Renal cortex interstitium (tissue), 11 donors: ENCODE measurements around the gene NAPSA. TPM values are rescaled to one million over a fixed set of nuclear protein-coding genes. Genes with fewer than 3 reads are reported as not detected.

ENCODE experiments used
- DNase-seq, 11 donors: peaks; one replicate each; pipeline ENCODE4 v3.0.0-alpha.2; 2013; ENCODE audit warnings: low read depth in 9 of 11, low spot score in 4 of 11; ENCODE audit errors: extremely low read depth in 1 of 11
- polyA plus RNA-seq, 3 donors: library from polyadenylated mRNA; unstranded; fragments of 120-200 nt; gene quantifications; one replicate each; pipeline ENCODE4 v1.2.1, GENCODE V29; 2013; ENCODE audit not compliant: insufficient read length in 3 of 3

The NAPSA gene
- polyA plus RNA-seq, 3 donors = 9.3 to 15.3 (median 9.8) TPM

DNA sequence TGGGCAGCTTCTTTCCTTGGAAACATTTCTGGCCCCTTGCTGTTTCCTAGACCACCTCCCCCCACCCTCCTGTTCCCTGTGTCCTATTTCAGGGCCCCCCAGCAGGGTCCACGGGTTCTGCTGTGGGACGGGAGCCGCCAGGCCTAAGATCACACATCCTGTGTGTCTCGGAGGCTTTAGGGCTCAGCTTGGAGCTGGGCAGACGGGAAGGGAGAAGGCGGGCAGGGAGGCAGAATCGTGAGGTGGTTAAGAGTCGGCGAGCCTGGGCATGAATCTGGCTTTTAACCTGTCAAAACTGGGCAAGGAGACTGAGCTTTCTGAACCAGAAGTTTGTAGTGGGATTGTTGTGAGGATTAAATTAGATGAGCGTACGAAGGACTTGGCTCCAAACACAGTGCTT is 41.1 kb downstream of the NAPSA start:
- DNase-seq = no peak

DNA sequence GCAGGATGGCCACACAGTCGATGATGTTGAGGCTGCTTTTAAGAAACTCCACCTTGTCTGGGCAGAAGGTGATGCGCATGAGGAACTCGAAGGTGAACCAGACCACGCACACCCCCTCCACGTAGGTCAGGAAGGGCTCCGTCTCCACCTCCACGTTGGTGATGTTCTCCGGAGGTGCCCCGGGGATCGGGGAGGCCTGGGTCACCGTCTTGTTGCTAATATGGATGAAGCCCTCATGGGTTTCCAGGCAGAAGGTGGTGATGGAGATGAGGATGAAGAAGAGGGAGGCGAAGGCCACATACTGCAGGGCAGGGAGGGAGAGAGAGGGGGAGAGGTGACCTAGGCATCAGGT is 41.7 kb downstream of the NAPSA start:
- no peak for DNase-seq

DNA sequence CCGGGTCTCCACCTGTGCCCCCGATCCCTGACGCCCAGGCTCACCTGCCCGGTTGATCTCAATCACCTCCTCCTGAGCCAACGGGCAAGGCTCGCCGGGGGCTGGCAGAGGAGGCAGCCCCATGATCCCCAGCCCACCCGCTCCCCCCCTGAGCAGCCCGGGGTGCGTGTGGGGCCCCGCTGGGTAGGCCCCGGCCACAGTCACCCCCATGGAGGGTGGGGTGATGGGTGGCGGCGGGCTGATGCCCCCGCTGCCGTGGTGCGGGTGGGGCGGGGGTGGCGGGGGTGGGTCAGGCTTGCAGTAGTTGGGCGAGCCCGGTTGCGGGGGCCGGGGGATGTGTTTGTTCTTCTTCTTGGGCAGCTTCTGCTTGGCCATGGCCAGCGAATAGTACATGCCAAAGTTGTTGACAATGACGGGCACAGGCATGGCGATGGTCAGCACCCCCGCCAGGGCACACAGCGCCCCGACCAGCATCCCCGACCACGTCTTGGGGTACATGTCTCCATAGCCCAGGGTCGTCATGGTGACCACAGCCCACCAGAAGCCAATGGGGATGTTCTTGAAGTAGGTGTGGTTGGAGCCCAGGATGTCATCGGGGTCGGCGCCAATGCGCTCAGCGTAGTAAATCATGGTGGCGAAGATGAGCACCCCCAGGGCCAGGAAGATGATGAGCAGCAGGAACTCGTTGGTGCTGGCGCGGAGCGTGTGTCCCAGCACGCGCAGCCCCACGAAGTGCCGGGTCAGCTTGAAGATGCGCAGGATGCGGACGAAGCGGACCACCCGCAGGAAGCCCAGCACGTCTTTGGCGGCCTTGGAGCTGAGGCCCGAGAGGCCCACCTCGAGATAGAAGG is 42.3 kb downstream of the NAPSA start:
- DNase-seq = no peak

DNA sequence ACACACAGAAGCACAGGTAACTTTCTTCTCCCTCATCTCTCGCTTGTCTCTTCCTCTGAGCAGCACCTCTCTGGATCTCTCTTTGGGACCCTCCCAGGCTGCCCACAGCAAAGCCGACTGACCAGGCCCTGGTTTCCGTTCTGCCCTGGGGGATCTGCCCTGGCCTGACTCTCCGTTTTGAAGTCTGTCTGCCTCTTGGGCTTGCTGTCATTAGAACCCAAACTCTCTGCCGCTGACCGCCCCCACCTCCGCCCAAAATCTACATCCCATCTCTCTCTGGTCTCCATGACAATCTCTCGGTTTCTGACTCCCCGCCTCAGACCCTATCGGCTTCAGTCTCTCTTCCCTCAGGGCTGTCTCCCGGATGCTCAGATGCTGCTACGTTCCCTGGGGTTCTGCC is 43.2 kb downstream of the NAPSA start:
- no peak for DNase-seq

DNA sequence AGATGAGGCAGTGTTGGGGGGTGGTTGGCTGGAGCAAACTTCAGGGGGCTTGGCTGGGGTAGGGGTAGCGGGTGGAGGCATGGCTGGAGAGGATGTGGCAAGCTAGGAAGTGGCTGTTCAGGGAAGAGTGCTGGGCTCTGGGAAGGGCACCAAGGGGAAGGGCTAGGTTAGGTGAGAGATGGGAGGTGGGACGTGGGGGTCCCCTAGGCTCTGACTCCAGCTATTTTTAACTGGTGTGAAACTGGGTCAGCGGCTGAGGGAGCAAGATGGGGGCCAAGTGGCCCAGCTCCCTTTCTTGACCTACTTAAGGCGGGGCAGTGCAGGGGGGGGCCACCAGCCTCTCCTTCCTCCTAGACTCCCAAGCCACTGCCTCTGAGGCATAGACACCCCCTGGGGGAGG is 43.6 kb downstream of the NAPSA start:
- DNase-seq = no peak

DNA sequence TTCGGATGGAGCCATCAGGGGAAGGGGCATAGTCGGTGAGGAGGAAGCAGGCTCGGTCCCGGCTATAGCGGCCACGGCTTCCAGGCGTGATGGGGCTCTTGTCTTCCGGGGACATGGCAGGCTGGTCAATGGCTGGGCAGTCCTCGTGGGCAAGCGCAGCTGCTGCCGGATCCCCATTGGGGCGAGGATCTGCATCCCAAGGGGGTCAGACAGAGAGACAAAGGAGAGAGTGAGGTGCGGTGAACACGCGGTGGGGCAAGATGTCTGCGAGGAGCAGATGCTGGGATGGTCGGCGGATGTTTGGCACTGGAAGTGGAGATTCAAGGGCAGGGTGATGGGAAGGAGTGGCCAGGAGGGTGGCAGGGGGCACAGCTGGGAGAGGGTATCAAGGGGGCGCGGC is 44.8 kb downstream of the NAPSA start:
- no peak for DNase-seq

DNA sequence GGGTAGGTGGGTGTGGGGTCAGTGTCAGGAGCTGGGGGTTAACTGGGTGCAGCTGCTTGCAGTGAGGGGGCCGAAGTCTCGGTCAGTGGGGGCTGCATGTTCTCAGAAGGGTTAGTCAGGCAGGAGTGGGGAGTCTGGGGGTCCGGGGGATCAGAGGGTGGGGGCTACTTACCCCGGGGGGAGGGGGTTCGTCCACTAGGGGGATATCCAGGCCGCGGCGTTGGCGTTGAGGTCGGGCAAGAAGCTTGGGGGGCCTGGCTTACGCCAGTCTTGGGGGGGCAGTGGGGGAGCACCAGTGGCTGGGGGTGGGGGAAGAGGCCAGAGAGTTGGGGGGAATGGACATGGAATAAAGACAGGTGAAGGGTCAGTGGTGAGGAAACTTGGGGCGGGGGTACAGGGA is 45.4 kb downstream of the NAPSA start:
- no peak for DNase-seq

DNA sequence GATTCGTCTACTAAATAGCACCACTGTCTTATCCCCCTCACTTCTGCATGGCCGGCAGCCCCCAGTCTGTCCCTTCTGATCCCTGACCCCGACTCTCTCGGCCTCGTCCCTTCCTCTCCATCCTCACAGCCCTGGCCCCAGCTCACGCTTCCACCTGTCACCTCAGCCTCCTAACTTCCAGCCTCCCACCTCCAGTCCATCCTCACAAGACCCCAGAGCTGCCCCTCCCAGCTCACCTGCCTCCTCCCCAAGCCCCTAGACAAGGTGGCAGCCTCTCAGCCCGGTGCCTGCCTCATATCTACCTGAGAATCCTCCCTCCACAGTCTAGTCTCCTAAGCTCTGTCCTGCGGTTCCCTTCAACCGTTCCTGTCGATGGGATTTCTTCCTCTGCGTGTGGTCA is 46.3 kb downstream of the NAPSA start:
- DNase-seq = no peak

DNA sequence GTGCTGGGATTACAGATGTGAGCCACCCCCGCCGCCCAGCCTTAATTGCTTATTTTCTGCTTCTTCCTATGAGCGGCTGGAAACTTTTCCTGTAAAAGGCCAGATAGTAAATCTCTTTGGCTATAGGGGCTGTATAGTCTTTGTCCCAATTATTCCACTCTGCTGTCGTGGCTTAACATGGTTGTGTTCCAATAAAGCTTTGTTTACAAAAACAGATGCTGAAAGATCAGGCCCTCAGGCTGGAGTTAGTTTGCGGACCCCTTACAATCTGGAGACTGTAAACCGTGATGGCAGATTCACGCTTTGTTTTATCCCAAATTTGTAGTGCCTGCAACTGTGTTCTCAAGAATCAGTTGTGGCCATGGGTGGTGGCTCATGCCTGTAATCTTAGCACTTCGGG is 47.0 kb downstream of the NAPSA start:
- no peak for DNase-seq

DNA sequence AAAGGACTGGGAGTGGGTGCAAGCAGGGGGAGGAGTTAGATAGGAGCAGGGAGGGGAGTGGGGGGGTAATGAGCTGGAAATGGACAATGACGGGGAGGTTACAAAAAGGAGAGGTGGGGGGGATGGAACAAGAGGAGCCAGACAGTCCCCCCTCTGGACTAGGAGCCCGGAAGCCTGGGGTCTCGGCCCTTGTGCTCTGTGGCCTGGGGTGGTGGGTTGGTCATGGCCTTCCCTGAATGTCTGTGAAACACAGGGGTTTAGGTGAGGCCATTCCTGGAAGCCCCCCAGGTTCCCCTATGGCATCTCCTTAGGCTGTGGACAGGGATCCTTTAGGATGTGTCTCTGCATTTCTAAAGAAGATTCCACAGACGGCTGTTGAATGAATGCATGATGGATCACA is 48.3 kb downstream of the NAPSA start:
- DNase-seq = no peak

DNA sequence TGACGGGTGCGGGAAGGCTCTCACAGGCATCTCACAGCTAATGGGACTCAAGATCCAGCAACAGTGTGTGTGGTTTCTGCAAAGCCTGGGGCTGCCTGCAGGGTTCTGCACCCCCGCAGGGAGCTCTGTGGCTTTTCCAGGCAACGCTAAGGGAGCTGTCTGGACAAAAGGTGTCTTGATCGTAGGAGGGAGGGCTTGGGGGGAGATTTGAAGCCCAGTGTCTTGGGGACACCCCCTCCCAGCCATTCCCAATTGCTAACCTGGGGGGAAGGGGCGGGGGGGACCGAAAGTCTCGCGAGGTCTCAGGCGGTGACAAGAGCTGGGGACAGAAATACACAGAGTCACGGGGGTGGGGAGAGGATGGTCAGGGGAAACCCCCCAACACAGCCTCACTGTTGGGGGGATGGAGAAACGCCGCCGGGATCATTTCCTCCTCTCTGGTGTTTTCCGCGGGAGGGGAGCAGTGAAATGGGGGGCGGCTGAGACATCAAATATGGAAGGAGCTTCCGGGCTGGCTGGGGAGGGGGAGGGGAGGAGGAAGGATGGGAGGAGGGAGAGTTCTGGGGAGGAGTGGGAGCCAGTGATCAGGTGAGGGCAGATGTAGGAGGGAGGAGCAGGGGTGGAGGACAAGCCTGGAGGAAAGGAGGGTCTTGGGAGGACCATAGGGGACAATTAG is 49.5 kb downstream of the NAPSA start:
- DNase-seq = no peak

DNA sequence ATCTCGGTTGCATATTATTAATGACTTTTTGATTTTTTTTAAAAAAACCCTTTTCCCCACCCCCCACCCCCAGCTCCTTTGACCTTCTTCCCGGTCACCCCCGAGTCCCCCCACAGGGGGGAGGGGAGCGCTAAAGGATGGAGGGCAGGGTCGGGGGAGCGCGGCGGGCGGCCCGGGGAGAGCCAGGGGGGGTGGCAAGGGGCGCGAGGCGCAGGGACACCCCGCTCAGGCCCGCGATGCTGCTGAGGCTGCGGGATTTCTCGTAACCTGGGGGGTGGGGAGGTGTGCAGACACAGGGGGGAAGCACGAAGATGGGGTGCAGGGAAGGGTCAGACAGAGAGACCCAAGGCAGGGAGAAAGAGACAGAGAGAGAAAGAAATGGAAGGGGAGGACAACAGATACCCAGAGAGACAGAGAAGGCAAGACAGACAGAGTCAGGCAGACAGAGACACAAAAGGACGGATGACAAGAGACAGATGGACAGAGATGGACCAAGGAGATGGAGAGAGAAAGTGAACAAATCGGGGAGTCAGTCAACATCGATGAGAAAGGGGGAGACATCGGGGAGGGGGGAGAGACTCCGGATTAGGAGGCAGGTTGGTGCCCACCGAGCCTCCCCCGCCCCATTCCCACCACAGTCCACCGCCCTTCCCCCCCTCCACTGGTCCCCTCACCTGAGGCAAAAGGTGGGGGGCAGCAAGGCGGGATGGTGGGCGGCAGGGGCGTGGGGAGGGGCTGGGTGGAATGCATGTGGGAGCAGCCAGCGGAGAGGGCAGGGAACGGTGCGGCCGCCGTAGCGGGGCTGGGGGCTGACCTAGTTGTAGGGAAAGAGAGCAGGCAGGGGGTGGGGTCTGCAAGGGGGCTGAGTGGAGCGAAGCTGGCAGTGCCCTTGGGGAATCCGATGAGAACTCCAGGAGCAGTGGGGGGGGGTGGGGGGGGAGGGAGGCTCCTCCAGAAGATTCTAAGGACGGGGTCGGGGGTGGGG is 50.4 kb downstream of the NAPSA start:
- DNase-seq = no peak

DNA sequence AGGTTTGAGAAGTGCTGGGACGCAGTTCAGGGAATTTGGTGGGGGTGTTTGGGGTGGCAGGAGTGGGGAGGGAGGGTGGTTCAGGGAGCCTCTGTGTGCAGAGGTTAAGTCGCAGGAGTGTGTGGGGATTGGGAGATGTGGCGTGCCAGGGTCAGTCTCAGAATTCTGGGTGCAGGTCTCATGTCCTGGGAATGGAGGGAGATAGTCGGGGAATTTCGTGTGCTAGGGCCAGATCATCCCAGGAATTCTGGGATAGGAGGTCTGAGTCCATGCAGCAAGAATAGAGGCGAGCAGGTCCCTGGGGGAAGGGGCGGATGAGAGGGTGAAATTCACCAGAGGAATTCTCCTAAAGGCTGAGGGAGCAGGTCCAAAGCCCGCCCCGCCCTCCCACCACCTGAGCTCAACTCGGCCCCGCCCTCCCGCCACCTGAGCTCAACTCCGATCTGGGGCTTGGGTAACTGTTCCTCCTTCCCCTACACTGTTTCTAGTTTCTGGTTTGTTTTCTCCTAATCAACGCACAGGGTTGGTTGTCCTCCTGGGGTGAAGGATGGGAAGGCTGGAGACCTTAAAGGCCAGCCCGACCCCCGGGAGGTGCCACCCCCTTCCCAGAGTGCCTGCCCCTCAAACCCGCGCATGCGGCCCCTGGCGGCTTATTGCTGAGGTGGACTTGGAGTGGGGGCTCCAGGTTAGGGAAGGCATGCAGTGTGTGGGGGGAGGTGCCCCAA is 51.5 kb downstream of the NAPSA start:
- no peak for DNase-seq

DNA sequence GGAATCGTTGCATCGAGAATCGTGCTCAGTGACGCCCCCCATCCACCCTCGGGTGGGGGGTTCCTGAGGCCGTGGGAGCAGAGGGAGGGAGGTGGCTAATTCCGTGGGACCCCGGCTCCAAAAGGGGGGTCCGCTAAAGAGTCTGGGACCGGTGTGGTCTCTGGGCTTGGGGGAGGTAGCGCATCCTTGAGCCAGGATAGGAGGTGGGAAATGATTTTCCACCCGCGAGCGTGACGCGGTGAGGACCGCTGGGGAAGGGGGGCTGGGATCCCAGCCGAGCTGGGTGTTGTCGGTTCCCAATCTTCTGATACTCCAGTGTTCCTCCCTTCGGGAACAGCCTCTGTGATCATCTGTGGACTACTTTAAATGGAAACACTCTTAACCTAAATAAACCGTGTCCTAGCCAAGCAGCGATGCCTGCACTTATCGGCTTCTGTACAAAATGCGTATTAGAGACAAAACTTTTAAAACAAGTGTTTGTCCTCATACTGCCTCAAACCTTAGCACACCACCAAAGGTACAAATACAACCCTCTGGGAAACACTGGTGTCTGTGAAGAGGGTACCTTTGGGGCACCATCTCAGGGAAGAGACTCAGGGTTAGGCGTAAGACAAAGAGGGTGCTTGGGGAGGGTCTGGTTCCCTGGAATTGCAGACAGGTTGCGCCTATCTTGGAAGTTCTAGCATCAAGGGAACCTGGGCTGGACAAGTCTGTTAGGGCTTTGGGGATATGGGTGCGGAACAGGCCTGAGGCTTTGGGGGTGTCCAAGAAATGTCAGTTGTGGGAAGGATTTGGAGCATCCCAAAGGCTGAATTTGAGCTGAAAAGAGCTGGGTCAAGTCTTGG is 52.2 kb downstream of the NAPSA start:
- DNase-seq = no peak

DNA sequence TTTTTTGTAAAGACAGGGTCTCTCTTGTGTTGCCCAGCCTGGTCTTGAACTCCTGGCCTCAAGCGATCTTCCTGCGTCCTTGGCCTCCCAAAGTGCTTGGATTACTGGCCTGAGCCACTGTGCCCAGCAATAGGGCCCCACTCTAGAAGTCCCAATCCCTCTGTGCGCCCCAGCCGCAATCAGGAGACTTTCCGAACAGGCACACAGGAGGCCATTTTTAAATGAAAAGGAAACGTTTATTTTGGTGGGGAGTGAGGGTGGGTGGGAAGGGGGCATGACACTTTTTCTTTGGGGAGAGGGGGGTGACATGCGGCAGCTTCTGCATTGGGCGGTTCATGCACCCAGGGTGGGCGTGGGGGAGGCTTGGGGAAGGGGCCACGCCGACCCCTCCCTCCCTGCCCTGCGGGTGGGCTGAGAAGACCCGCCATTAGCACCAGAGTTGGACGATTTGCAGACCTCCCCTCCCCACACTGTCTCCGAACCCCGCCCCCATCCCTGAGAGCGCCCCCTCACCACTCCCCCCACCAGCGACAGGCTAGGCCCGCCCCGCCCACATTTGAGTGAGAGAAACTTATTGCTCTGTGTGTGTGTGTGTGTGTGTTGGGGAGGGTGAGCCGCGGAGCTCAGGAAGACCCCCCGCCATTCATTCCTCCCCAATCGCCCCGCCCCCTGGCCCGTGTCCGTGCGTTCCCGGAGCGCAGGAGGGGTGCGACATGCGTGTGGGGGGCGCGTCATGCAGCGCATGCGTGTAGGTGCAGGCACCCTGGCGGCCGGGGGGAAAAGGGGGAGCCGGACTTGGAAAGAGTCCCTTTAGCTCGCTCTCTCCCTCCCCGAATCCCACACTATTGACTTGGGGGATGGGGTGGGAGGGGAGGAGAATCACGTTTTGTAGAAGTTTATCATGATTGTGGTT is 53.5 kb downstream of the NAPSA start:
- peak in 1 of 11 donors; percentile 52 for DNase-seq

DNA sequence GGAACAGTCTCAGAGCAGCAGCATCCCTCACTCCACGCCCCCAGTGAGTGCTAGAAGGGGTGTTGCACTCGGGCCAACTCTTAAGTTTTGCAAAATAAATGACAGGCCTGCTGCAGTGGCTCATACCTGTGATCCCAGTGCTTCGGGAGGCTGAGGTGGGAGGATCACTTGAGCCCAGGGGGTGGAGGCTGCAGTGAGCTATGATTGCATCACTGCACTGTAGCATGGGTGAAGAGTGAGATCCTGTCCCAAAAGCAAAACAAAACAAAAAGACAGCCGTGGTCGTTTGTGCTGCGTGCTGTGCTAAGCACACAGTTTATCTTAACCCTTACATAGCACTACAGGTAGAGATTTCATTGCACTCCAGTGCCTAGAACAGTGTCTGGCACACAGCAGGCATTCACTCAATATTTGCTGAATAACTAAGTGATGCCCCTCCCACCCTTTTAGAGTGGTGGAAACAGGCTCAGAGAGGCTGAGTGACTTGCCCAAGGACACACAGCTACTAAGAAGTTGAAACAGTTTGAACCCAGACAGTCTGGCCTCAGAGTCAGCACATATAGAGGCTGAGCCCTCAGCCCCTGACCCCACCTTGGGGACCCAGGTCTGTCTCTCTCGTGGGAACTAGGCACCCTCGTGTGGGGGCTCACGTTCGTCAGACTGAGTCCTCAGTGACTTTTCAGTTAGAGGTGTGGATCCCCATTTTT is 54.5 kb downstream of the NAPSA start:
- no peak for DNase-seq
